HUDEP-2 (cell line): ENCODE results near the gene DHRSX.
"Not testable (repeated sequence)": the region's sequence is repeated elsewhere in the genome, so short reads cannot be mapped to it uniquely, and the experiment has no call there.

Experiments used
- DNase-seq, 76 experiments: peaks; one replicate each; lab custom pipeline; 2025; ENCODE audit not compliant: unreplicated experiment in 76 of 76; lab: John Stamatoyannopoulos, UW

The DHRSX gene

DNA sequence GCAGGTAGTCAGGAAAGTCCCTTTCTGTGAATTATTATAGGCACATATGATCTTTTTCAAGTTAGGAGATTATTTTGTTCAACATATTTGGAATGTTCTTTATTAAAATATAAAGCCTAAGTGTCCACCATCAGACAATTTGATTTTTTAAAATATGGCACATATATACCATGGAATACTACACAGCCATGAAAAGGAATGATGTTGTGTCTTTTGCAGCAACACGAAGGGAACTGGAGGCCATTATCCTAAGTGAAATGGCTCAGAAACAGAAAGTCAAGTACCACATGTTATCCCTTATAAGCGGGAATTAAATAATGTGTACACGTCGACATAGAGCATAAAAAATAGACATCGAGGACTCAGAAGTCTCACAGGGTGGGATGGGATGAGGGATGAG lies 73.0 kb downstream of the DHRSX start:
- DNase-seq, result no peak

DNA sequence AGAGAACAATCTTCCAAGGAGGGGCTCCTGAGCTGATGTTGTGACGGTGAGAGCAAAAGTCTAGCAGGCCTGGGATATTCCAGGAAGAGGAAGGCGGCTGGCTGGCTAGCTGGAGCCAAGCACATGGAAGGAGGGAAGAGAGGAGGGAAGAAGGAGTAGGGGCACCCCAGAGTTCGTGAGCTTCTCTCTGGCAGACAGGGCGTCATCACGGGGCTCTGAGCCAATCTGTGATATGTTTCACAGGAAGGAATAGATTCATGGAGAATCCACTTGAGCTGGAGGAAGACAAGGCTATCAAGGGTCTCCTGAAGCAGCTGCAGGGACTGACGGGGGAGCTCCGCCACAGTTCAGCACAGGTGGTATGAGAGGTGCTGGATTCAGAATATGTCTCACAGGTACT lies 73.6 kb downstream of the DHRSX start:
- no peak for DNase-seq

DNA sequence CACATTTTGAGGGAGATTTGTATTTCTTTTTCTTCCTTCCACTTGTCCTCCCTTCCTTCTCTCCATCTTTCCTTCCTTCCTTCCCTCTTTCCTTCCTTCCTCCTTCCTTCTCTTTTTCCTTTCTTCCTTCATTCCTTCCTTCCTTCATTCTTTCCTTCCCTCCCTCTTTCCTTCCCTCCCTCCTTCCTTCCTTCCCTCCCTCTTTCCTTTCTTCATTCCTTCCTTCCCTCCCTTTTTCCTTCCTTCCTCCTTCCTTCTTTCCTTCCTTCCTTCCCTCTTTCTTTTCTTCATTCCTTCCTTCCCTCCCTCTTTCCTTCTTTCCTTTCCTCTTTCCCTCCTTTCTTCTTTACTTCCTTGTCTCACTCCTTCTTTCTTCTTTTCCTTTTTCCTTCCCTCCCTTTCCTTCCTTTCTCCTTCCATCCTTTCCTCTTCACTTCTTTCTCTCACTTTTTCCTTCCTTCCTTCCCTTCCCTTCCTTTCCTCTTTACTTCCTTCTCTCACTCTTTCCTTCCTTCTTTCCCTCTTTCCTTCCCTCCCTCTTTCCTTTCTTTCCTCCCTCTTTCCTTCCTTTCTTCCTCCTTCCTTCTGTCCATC lies 74.4 kb downstream of the DHRSX start:
- no peak for DNase-seq

DNA sequence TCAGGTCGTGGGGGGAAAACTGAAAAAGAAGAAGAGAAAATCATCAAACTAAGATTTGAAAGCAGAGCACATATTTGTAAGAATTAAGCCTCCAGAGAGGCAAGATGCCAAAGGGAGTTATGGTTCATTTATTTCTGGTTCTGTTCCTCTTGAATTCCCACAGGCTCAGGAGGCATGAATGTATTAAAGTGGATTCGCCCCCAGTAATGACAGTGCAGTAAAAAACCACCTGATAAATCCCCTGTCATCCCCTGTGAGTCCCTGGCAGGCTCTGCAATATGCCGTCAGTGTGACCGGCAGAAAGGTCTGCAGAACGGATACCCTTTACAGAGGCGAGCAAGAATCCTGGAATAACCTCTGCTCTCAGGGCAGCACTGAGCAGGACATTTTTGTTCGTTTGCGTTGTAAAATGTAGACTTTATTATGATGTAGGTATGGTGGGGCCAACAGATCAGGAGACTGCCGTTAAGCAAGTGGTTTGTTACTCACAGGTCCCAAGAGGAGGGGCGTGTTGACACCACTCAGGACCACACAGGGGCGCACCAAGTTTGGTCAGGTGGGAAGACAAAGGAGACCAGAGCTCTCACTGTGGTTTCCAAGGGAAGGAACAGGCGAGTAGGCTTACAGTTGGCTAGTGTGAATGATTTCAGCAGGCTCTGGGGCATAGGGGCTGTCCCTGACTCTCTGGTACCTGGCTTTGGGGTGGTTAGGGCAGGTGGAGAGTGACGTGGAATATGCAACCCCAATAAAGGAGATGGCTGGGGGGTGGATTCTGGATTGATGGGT lies 75.3 kb downstream of the DHRSX start:
- DNase-seq, result no peak

DNA sequence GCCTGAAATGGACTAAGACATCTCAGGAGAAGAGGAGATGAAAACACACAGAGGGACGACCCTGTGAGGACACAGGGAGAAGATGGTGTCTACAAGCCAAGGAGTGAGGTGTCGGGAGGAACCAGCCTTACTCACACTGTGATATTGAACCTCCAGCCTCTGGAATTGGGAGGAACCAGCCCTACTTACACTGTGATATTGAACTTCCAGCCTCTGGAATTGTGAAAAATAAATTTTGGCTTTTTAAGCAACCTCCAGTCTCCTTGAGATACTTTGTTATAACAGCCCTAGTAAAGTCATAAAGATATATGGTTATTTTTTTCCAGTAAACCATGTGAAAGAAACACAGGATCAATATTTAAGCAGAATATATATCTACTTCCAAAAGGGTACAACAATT lies 76.5 kb downstream of the DHRSX start:
- DNase-seq, result no peak

DNA sequence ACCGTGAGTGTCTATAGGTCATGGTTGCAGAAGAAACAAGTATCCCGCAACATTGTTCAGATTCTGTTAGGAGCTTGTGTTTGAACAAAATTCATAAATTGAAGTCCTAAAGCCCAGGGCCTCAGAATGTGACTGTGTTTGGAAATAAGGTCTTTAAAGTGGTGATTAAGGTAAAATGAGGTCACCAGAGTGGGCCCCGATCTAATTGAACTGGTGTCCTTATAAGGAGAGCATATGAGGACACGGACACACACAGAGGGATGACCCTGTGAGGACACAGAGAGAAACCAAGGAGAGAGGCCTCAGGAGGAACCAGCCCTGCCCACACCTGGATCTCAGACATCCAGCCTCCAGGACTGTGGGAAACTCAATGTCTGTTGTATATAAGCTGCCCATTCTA lies 76.9 kb downstream of the DHRSX start:
- DNase-seq, result no peak

DNA sequence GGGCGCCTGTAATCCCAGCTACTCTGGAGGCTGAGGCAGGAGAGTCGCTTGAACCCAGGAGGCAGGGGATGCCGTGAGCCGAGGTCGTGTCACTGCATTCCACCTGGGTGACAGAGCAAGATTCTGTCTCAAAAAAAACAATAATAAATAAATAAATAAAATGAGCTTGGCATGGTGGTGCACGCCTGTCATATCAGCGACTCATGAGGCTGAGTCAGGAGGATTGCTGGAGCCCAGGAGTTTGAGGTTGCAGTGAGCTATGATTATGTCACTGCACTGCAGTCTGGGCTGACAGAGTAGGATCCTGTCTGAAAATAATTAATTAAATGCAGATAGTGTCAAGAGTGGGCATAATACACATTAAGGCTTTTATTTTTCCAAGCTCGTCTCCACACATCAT lies 77.5 kb downstream of the DHRSX start:
- DNase-seq, result no peak

DNA sequence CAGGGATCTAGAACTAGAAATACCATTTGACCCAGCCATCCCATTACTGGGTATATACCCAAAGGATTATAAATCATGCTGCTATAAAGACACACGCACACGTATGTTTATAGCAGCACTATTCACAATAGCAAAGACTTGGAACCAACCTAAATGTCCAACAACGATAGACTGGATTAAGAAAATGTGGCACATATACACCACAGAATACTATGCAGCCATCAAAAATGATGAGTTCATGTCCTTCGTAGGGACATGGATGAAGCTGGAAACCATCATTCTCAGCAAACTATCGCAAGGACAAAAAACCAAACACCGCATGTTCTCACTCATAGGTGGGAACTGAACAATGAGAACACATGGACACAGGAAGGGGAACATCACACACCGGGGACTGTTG lies 81.4 kb downstream of the DHRSX start:
- not testable (repeated sequence) for DNase-seq

DNA sequence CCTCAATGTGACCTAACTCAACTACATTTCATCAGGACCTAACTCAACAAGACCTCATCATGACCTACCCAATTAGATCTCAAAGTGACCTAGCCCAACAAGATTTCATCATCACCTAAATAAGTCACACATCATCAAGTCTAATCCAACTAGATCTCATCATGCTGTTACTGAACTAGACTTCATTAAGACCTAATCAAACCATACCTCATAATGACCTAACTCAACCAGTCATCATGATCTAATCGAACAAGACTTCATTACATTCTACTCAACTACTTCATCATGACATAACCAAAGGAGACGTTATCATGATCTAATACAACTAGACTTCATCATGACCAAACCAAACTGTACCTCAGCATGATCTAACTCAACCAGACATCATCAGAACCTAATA lies 82.8 kb downstream of the DHRSX start:
- DNase-seq, result no peak

DNA sequence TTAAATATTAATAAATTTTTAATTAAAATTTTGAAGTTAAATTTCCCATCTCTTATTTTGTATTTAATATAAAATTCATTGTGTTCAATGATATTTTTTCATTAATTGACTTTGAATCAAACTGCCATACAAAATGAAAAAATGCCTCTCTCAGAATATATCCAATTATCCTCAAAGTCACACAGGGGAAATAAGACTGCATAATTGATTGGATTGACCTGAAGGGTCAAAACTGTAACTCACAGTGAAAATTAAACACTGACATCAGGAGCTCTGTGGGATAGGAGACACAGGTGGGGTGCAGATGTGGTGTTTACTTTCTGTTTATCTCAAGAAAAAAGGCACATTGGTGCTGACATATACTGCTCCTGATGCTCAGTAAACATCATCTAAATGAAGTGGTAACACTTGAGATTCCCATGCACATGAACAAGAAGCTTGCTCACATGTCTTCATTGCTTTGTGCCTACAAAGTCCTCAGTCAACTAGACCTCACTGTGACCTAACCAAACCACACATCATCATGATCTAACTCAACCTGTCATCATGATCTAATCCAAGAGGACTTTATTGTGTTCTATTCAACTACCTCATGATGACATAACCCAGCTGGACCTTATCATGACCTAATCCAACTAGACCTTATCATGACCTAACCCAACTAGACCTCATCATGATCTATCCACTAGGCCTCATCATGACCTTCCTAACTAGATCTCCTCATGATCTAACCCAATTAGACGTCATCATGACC lies 83.7 kb downstream of the DHRSX start:
- no peak for DNase-seq

DNA sequence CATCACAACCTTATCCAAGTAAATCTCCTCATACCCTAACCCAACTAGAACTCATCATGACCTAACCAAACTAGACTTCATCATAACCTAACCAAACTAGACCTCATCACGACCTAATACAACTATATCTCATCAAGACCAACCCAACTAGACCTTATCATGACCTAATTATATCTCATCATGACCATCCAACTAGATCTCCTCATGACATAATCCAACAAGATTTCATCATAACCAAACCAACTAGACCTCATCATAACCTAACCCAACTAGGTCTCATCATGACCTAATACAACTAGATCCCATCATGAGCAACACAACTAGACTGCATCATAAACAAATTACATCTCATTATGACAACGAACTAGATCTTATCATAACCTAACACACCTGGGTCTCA lies 86.4 kb downstream of the DHRSX start:
- DNase-seq, result no peak

DNA sequence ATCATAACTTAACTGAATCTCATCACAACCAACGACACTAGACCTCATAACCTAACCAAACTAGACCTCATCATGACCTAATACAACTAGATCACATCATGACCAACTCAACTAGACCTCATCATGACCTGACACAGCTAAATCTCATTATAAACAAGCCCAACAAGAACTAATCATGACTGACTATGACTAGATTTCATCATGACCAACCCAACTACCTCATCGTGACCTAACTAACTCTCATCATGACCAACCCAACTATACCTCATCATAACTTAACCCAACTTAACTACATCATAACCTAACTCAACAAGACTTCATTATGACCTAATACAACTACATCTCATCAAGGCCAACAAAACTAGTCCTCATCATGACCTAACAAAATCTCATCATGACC lies 86.8 kb downstream of the DHRSX start:
- DNase-seq, result no peak

DNA sequence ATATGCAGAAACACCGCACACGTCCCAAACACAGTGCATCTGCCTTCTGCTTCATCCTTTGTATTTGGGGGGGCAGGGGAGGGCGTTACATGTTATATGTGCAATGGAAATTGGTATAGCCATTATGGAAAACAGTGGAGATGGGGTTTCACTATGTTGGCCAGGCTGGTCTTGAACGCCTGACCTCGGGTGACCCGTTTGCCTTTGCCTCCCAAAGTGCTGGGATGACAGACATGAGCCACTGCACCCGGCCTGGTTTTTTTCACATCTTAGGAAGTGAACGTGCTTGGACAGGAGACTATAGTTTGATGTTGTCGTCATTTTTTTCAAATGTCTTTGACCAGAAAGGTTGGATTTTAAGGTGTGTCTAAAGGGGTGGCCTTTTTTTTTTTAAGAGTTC lies 88.6 kb downstream of the DHRSX start:
- DNase-seq, result no peak

DNA sequence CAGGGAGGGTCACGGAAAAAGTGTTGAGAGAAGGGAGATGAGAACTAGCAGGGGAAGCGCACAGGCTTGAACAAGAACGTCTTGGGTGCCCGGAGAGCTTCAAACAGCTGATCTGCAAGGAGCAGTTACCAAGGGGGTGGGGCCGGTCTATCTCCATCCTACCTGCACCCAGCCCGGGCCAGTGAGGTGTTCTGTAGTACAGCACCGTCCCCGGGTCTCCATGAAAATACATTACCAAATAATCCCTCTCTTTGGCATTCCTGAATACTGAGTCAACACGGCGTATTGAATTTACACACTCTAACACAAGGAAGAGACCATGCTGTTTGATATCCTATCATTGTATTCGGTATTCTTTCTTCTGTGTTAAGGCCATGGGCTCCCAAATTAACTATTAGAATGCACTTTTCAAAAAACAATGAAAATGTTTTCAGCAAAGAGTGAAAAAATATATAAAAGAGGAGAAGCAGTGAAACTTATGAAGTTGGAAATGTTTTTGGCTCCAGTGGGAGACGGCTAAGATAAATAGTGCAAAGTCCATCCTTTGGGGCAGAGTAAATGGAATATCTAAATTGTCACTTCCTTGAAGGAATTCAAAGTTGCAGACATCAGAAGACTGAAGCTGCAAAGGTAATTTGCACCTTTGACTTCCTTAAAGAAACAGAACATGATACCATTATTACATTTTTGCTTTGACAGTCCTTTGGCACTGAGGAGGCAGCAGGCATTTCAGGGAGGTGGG lies 90.3 kb downstream of the DHRSX start:
- no peak for DNase-seq

DNA sequence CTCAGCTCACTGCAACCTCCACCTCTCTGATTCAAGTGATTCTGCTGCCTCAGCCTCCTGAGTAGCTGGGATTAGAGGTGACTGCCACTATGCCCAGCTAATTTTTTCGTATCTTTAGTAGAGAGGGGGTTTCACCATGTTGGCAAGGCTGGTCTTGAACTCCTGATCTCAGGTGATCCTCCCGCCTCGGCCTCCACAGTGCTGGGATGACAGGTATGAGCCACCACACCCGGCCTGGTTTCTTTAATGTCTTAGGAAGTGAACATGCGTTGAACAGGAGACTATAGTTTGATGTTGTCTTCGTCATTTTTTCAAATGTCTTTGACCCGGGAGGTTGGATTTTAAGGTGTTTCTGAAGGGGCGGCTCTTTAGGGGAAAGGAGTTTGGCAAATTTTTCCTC lies 91.0 kb downstream of the DHRSX start:
- DNase-seq, result no peak

DNA sequence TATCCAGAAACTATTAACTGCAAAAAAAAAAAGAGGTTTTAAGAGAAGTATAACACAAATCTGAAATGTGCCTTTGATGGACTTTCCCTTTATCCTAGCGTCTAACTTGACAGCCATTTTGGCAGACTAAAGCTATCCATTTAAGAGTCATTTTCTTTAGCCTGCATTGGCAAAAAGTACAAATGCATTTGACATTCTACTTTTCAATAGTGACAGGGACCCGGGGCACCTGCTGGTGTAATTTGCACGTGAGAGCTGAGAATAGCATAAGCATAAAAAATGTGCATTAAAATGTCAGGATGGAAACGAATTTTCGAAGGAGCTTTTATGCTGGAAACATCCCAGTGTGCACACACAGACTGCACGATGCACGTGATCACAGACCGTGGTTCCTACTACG lies 91.9 kb downstream of the DHRSX start:
- no peak for DNase-seq

DNA sequence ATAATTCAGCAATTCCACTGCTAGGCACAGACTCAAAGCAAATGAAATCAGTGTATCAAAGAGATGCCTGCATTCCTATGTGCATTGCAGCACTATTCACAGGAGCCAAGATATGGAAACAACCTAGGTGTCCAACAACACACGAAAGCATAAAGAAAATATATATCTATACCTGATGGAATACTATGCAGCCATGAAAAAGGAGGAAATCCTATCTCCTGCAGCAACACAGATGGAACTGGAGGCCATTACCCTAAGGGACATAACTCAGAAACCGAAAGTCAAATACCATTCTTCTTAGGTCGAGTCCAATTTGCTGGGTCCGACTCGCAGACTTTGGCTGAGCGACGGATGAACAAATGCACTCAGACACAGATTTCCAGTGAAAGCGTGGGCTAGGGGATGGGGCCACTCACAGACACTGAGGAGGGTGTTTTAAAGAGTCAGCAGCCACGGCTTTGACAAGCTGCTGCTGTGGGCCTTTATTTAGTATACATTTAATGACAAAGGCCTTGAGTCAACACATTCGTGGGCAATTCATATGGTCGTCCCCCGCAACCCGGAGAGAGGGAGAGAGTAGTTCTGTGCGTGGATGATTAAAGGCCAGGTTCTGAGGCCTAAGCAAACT lies 93.8 kb downstream of the DHRSX start:
- DNase-seq, result no peak

DNA sequence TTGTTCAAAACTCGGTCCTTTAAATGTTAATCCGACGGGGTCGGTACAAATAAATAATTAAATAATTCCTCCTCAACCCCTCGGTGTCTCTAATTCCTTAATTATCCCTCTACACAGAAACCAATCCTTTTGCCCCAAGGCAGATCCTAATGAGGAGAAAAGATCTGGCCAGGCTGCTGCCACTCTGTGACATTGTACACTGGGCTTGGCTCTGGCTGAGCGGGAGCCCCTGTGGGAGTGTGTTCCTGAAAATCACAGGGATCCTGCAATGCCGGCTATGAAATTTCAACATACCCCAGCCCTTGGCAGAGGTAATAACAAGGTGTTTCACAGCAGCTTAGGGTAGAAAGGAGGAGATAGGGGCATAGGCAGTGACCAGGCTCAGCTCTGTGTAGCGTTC lies 96.0 kb downstream of the DHRSX start:
- DNase-seq, result no peak

DNA sequence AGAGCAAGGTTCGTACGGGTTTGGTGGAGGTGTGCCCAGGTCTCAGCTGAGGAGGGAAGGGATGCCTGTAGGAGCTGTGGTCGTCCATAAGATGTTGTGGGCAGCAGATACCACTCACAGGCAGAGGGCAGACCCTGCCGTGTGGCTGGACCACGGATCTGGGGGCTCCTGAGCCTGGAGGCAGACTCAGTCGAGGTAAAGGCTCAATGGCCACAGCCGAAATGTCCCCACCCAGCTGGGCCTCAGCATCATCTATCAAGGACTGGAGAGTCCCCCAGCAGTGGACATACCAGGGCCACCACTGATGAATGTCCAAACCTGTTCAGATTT lies 98.5 kb downstream of the DHRSX start:
- no peak for DNase-seq

DNA sequence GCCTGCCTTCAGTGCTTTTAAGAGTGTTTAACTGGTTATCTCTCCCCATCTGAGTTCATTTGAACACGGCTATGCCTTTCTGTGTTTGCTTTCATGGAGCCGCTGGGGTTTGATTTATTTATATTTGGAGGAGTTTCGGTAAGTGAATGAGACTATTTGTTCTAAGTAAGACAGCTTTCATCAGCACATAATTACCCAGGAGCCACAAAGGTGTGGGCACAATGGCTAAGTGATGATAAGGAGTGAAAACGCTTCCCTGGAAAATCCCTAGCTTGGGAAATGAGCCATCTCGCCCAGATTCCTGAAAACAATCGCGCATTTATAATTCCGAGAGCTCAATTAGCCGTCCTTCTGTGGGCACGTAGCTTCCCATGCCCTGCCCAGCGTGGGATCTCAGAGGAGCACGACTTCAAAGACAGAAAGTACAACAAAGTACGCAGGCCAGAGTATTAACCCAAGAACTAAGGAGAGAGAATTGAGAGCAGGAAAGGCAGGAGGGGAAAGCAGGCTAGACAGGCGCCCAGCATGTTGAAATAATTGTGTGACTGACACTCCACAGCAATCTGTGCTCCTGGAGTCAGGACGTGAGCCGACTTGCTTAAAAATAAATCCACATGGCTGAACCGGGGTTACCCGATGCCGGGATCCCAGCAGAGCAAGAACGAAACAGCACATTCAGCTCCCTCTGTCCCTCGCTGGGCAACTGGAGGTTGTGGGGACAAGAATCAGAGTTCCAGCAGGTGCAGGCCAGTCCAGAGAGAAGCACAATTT lies 99.0 kb downstream of the DHRSX start:
- DNase-seq, result no peak
